Right lobe of liver (tissue), 4 donors: ENCODE measurements around the gene POU3F2.

Experiments
- CTCF ChIP-seq, 4 donors: fragments of 200-600 bp in 3 of 4; fragments of 450-650 bp in 1 of 4; IDR thresholded peaks; one replicate each; pipeline versions ENCODE4 v1.5.1 to v1.8.0; 2016 to 2022; ENCODE audit warnings: antibody characterized with exemption in 4 of 4, mild to moderate bottlenecking in 2 of 4
- POLR2A ChIP-seq: fragments of 450-650 bp; IDR thresholded peaks from one replicate; pipeline ENCODE4 v1.6.1; 2017; ENCODE audit warnings: antibody characterized with exemption, mild to moderate bottlenecking
- donor health status: DM: no; HTN: no; CAD: no.
- donor health status: DM: no; HTN: no; CAD: no.
- donor health status: DM: no; HTN: yes; CAD: no.

GRCh38 chr6:98840385-98840784 lies 6.0 kb downstream of the POU3F2 start:
- TF ChIP-seq POLR2A, result no peak
- no peak for TF ChIP-seq CTCF (IDR thresholded peaks at IDR 0.05)
